Measurements from ENCODE around the gene PRKCB.
"Not testable (repeated sequence)": the region's sequence is repeated elsewhere in the genome, so short reads cannot be mapped to it uniquely, and the experiment has no call there.

The PRKCB gene

DNA sequence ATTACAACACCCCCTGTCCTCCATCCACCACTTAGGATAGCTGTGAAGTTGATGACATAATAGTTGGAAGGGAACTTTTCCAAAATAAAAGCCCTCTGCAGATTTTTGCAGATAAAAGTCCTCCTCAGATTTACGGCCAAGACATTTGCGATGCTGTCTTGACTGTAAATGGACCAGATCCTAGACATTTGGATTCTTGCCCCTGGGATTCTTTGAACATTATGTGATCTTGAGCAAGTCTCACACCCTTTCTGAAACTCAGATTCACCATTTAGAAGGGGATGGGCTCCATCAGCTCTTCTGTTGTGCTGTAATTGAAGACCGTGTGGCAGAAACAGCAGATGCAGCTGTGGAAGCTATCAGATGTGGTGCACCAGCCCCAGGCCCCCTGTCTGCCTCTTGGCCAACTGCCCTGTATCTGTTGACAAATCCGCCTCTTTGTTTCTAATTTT lies 266.5 kb downstream of the PRKCB start:
- DNase-seq: no peak

DNA sequence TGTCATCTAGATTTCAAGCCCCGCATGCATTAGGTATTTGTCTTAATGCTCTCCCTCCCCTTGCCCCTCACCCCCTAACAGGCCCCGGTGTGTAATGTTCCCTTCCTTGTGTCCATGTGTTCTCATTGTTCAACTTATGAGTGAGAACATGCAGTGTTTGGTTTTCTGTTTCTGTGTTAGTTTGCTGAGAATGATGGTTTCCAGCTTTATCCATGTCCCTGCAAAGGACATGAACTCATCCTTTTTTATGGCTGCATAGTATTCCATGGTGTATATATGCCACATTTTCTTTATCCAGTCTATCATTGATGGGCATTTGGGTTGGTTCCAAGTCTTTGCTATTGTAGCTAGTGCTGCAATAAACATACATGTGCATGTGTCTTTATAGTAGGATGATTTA lies 269.7 kb downstream of the PRKCB start:
- not testable (repeated sequence) for DNase-seq

DNA sequence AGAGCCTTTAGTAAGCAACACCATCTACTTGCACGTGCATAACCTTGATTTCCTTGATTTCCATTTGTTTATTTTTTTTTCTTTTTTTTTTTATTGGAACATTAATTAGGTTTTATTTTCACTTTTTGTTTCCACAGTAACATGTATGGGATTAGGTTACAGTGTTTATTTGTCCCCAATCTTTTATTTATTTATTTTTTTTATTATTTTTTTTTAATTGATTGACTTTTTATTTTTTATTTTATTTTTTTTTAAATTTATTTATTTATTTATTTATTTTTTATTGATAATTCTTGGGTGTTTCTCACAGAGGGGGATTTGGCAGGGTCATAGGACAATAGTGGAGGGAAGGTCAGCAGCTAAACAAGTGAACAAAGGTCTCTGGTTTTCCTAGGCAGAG lies 272.3 kb downstream of the PRKCB start:
- not testable (repeated sequence) for DNase-seq

DNA sequence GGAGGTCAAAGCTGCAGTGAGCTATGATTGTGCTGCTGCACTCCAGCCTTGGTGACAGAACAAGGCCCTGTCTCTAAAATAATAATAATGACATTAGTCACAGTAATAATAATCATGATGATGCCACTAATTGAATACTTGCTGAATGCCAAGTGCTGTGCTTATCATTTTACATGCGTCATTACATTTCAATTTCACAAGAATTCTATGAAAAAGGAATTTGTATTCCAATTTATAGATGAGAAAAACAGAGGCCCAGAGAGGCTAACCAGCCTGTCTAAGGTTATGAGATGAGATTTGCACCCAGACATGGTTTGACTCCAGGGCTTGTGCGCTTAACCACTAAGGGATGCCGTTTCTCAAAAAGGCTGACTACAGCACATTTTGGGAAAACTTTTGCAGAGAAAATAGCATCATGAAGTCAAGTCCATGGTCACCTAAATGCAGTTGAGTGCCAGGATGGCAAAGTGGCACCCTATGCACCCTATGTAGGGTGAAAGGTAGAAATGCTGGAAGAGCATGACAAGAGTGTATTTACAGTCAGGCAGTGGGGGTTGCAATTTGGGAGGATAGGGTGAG lies 276.0 kb downstream of the PRKCB start:
- DNase-seq: no peak

DNA sequence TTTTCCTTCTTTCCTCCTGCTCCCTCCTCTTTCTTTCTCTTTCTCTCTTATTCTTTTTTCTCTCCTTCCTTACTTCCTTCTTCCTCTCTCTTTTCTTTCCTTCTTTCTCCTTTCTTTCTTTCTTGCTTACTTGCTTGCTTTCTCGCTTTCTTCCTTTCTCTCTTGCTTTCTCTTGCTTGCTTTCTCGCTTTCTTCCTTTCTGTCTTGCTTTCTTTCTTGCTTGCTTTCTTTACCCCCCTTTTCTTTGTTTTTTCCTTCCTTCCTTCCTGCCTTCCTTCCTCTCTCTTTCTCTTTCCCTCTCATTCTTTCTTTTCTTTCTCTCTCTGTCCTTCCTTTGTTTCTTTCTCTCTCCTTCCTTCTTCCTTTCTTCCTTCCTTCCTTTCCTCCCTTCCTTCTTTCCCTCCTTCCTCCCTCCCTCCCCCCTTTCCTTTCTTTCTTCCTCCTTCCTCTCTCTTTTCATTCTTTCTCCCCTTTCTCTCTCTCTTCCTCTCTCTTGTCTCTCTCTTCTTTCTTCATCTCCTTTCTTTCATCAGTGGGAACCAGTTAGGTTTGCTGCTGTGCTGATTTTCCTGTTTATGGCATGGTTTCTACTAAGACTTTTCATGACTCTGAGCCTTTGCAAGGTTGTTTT lies 277.4 kb downstream of the PRKCB start:
- DNase-seq: no peak

DNA sequence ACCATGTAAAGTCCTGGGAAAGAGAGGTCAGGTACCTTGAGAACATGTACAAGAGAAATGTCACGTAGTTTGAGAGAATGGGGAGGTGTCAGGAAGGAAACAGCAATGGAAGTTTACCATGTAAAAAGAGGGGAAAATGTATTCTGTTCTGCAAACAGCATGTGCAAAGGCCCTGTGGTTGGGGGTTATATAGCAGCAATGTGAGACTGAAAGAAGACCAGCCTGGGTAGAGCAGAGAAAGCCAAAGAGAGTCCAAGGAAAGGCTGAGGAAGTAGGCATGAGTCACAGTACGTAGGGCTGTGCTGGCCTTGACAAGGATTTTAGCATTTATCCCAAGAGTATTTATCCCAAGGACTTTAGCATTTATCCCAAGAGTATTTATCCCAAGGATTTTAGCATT lies 279.1 kb downstream of the PRKCB start:
- DNase-seq: no peak

DNA sequence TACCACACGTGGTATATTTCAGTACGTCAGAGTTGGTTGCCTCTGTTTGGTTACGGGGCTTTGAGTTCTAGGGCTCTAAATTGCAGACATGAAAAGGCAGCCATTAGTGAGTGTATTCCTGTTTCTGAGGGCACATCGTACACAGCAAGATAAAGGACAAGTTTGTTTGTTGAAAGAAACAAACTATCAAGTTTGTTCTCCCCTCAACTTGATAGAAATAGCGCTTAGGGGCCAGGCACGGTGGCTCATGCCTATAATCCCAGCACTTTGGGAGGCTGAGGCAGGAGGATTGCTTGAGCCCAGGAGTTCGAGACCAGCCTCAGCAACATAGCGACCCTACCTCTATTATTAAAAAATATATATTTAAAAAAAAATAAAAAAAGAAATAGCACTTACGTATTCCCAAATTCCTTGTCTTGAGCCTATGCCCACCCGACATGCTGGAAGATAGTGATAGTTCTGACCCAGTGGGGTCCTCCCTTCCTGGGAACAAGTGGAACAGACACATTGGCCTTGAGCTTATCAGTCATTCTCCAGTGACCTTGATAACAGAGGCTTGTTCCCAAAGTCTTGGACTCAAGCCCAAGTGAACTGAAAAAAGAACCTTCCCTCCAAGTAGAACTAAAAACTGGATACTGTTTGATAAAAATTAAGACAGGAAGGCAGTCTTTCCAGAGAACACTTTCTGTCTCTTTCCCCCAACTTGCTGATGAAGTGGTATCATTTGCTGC lies 280.4 kb downstream of the PRKCB start:
- no peak for DNase-seq

DNA sequence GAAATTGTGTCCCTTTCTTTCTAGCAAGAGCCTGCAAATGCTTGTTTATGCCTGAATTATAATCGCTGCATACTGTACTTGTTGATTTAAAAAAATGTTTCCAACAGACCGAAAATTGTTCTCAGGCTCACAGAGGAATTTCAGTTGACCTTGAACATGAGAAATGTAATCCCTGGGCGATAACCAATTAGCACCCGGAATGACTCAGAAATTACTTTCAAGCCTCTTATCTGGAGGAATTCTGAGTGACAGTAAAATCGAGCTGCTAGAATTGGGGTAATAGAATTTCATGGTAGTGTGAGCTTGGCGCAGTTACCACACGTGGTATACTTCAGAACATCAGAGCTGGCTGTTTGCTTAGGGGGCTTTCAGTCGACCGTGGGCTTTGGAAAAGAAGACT lies 281.2 kb downstream of the PRKCB start:
- DNase-seq: no peak

DNA sequence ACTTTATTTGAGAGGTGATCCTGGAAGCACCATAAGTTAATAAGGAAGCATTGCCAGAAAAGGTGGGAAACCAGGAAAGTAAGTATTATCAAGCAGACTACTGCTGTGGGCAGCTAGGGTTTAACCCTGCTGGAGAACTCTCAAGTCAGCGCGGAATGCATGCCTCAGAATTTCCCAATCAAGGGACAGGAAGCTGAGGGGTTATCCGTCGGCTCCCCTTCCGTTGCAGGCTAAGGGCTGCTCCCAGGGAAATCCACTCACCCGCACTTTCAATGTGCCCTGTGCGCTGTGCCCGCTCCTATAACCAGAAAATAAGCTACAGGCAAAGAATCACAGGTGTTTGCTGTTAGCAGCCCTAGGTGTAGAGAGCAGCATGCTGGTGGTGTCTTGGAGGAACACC lies 281.9 kb downstream of the PRKCB start:
- no peak for DNase-seq

DNA sequence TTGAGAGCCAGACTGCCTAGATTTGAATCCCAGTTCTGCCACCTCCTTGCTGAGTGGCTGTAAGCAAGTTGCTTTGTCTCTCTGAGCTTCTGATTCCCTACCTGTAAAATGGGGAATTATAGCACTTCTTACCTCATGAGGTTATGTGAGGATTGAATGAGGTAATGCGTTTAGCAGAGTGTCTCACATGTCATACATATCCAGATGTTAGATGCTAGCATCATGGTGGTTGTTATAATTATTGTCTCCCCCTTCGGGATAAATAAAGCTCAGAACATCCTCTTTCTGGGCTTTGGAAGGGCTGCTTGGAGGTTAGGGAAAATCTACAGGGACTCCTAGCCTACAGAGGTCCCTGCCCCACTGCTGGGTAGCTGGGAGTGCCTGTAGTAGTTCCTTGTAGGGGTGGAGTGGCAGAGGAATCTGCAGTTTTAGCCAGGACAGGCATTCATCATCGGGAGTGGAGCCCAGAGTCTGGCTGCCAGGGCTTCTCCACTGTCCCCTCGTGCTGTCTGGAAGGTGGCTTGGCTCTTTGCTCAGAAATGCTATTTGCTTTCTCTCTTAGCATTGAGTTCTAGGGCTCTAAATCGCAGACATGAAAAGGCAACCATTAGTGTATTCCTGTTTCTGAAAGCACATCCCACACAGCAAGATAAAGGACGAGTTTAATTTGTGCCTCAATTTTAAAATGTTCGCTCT lies 282.5 kb downstream of the PRKCB start:
- DNase-seq: no peak

DNA sequence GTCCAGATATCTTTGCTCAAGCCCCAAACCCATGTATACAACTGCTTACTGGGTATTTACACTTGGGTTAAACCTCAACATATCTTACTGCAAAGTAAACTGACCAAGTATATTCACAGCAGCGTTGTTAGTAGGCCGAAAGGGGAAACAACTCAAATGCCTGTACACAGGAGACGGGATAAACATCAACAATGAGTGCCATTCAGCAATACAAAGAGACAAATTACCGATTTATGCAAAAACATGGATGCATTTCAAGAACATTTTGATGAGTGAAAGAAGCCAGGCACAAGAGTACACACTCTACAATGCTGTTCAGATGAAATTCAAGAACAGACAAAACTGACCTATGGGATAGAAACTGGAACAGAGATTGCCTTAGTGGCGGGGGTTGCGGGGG lies 284.0 kb downstream of the PRKCB start:
- DNase-seq: no peak

DNA sequence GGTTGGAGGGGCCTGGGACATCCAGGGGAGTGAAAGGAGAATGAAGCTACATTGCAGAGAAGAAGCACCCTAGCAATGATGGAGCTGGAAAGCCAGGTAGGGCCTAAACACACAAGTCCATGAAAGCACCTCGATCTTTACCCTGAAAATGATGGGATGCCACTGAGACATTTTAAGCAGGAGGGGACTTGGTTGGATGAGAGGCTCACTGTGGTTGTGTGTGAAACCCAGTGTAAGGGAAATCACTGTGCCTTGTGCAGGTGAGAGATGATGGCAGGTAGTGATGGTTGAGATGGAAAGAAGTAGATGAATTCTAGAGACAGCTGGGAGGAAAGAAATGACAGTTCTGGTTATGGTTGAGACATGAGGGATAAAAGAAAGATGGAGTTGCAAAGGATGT lies 287.5 kb downstream of the PRKCB start:
- no peak for DNase-seq

DNA sequence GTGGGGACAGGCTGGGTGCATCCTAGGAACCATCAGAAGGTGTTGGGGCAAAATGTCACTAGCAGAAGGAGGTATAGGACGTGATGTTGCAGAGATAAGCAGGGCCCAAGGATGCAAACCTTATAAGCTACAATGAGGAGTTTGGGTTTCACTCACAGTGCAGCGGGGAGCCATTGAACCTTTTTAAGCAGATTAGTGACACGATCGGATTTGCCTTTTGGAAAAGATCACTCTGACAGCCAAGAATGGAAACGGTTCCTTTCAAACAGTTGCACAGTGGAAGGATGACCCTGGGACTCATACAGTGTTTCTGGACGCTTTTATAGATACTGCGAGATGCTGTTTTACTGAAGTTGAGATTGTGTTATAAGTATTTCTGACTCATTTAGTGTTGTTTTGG lies 288.5 kb downstream of the PRKCB start:
- DNase-seq: no peak

DNA sequence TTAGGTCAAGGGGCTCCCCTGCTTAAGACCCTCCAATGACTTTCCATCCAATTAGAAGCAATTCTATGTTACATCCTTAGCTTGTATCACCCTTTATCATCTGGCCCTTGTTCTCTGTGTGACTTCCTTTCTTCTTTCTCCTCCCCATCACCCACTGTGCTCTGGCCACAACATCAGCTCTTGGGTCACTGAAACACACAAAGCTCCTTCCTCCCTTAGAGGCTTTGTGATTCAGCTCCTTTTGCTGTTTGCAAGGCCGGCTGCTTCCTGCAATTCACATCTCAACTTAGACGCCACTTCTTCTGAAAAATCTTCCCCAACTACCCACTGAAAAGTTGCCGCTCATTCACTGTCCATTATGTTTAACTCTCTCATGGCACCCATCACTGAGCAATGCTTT lies 289.4 kb downstream of the PRKCB start:
- DNase-seq: no peak

DNA sequence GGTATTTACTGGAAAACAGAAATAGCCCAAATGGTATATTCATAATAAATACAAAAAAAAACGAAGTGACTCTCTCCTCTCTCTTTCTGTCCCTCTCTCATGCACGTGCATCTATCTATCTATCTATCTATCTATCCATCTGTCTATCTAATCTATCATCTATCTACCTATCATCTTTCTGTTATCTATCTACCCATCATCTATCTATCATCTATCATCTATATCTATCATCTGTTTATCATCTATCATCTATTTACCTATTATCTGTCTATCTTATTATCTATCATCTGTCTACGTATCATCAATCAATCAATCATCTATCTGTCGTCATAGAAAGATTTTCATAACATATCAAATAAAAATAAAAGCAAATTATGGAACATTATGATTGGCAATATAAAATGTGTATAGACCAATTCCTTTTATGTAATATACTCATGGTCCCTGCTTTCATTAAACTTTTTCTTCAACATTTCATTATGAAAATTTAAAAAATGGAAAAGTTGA lies 293.7 kb downstream of the PRKCB start:
- DNase-seq: no peak

DNA sequence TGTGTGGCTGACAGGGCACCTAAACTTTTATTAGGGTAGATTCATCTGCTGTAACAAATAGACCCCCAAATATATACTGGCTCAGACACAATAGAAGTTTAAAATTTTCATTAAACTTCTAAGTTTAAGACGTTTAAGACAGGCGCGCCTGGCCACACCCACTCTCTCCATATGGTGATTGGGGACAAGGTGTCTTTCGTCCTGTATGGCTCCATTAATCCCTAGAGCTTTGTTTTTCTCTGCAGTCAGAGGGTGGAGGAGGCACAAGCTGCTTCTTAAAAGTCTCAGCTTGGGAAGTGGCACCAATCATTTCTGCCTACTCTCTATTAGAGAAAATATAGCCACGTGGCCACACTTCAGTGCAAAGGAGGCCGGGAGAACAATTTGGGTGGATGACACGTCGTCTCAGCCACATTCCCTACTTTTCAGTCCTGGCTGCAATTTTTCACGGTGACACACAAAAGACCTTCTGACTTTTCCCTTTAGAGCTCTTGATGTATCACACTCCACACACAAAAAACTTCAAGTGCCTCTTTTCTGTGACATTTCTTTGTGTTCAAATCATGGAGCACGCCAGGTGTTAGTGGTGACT lies 294.8 kb downstream of the PRKCB start:
- no peak for DNase-seq

DNA sequence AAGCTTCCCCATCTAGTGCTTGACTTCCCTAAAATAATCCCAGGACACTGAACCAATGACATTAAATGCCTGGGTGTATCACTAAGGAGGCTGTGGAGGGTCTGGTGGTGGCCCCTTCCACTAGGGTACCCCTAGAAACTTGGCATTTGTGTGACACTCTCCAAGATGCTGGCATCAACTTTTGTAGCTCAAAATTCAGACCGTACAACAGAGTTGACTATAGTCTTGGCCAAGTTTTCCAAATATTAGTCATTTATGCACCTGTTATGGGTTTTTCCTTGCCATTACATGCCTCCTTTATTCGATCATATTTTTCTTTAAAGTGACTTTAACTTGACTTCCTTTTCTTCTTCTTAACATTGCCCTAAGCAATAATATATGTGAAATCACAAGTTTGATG lies 295.5 kb downstream of the PRKCB start:
- no peak for DNase-seq

DNA sequence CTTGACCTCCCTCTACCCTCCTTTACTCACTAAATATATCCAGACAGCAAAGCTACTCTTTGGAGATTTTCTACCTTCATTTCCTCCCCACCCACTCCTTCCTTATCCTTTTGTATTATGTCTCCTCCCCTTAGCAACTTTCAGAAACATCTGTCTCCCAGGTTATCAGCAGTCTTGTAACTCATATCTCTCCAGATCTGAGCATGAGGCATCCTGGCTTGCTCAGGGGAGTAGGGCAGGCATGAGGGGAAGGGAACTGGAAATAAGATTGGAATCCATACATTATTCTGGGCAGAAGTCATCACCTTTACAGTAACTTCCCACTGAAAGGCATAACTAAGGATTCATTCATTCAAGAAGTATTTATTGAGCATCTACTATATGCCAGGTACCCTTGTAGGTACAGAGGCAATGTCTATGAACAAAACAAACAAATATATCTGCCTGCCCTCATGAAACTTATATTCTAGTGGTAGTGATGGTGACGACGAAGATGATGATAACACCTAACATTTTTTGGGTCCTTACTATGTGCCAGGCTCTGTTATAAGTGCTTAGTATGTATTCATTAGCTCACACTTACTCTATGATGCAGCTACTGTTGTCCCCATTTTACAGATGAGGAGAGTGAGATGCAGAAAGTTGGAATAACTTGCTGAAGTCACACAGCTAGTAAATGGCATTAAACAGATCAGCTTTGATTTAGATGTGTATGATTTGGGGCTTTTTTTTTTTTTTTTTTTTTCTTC lies 296.4 kb downstream of the PRKCB start:
- no peak for DNase-seq

DNA sequence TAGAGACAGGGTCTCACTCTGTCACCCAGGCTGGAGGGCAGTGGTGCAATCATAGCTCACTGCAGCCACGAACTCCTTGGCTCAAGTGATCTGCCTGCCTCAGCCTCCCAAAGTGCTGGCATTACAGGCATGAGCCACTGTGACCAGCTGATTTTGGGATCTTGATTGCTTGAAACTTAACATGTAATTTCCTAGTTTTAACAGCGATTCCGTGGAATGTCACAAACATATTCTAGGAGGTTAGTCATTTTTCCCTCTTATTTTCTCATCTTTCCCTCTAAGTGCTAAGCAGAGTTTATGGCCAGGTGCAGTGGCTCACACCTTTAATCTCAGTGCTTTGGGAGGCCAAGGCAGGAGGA lies 297.0 kb downstream of the PRKCB start:
- DNase-seq: no peak

DNA sequence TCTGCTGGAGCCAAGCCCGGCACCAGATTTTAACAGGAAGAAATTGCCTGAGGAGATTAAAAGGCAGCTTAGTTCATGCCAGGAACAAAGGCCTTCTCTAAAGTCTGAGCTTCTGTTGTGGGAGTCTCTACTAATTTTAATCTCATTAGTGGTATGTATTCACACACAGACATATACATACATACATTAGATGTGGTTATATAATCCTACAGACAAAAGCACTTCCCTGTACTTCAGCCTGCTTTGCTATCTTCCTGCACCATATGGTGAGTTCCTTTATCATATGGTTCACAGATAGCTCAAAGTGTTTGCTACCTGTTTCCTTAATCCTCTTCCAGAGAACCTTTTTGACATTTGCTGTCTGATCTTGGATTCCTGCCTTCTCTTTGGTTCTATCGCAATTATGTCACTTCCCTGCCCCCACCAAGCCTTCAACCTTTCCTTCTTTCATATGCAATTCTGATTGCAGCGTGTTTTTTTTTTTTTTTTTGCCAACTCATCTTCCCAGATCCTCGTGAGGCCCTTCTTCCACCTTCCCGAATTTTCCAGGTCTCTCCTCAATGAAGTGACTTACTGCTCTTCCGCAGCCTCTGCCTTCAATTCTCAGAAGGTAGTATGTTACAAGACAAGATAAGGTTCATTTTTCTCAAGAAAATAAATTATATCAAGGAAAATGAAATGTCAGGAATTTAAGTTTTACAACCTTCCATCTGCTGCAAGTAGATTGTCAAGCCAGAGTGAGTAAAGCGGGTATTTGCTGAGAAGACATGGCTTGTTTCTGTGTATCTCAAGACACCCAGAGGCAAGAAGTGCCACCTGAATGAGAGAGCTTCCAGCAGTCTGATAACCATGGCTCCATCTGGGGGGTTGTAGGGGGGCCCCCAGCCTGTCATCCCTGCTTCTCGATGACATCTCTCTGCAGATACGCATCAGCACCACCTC lies 300.1 kb downstream of the PRKCB start:
- no peak for DNase-seq

DNA sequence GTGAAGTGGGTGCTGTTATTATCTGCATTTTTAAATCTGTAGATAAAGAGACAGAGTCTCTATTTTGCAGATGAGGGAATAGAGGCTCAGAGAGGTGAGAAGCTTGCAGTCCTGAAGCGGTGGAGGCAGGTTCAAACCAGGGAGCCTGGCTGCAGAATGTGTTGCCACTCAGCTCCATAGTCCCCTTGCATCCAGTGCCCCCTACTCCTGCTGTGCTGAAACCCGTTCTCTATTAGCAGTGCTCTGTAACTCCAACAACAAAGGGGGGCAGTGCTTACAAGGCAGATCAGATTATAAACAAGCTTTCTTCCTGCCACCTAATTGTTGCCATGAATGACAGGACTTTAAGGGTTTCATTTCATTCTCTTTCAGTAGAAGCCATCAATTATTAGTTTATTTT lies 302.2 kb downstream of the PRKCB start:
- no peak for DNase-seq

Data from CD4-positive, alpha-beta T cell treated with Interleukin-17A for 4 hours (primary cell).